Calu3 (cell line): ENCODE results near the gene BSCL2. TPM values are rescaled to one million over a fixed set of nuclear protein-coding genes. Genes with fewer than 3 reads are reported as not detected.
A peak's percentile ranks its signal among the peaks of the same experiment; 100 is the strongest.

Source experiments
- BruUV-seq: library from RNA; stranded (reverse); fragments of 400-500 nt; replicated peaks from 2 replicates; lab custom pipeline; 2021; lab: Mats Ljungman, UMichigan
- CTCF ChIA-PET: fragments of 300-600 bp; sonication (Branson Sonifier 250); formaldehyde crosslinking; loops from one replicate; lab custom pipeline; 2022; ENCODE audit warnings: antibody characterized with exemption; lab: Charles Lee
- DNase-seq: peaks from one replicate; pipeline ENCODE4 v3.0.0; 2022
- H3K27ac Mint-ChIP-seq: one replicate; pipeline ENCODE4 v1.8.0; 2022; ENCODE audit warnings: mixed read lengths; ENCODE audit not compliant: unreplicated experiment
- H3K27me3 Mint-ChIP-seq: one replicate; pipeline ENCODE4 v1.8.0; 2022; ENCODE audit warnings: mixed read lengths; ENCODE audit not compliant: unreplicated experiment
- H3K36me3 Mint-ChIP-seq: one replicate; pipeline ENCODE4 v1.8.0; 2022; ENCODE audit warnings: mild to moderate bottlenecking, moderate library complexity, mixed read lengths; ENCODE audit not compliant: insufficient read depth, unreplicated experiment
- H3K4me1 Mint-ChIP-seq: one replicate; pipeline ENCODE4 v1.8.0; 2022; ENCODE audit warnings: mild to moderate bottlenecking, low read depth, mixed read lengths; ENCODE audit not compliant: unreplicated experiment
- H3K4me3 Mint-ChIP-seq: one replicate; pipeline ENCODE4 v1.8.0; 2022; ENCODE audit warnings: mild to moderate bottlenecking, low read depth, moderate library complexity, mixed read lengths; ENCODE audit not compliant: unreplicated experiment
- H3K9me3 Mint-ChIP-seq: one replicate; pipeline ENCODE4 v1.8.0; 2022; ENCODE audit warnings: low read depth, mixed read lengths; ENCODE audit not compliant: unreplicated experiment
- CTCF ChIP-seq: fragments of 200-600 bp; IDR thresholded peaks from one replicate; pipeline ENCODE4 v1.8.0; 2022; ENCODE audit warnings: antibody characterized with exemption; ENCODE audit not compliant: unreplicated experiment
- intact Hi-C: fragments of 100-400 bp; cut with micrococcal nuclease; formaldehyde crosslinking; loops from one replicate; pipeline ENCODE4 v1.10.0; 2022; ENCODE audit not compliant: unreplicated experiment
- total RNA-seq: library from RNA; stranded (reverse); gene quantifications from 2 replicates; pipeline ENCODE4 v1.2.3, GENCODE V29; 2022

Gene BSCL2
- total RNA-seq, 1 experiment from 2014 or later = 71.5 TPM

- H3K4me1 Mint-ChIP-seq = no peaks in the 10 kb centered on the region
- no peak for TF ChIP-seq CTCF
- BruUV-seq = TSS peak; percentile 31
- H3K36me3 Mint-ChIP-seq = peaks cover 51% of the 10 kb centered on the region
- H3K27ac Mint-ChIP-seq = peak within 1 kb of the TSS; percentile 91
- intact Hi-C loops = loop anchor here (1.0 kb wide), 1 partner anchor 10 kb away; no protein-coding TSS in a partner anchor
- H3K9me3 Mint-ChIP-seq = no peaks in the 10 kb centered on the region
- H3K27me3 Mint-ChIP-seq = no peaks in the 10 kb centered on the region
- peak; percentile 98 for DNase-seq
- CTCF ChIA-PET = interaction anchor here (0.6 to 1.1 kb wide), 6 partner anchors 24 to 392 kb away, joined by 3 to 6 read pairs (median 4); partner anchors contain the start of genes B3GAT3 and TUT1
- peak within 1 kb of the TSS; percentile 93 for H3K4me3 Mint-ChIP-seq
These were observed 61.0 kb downstream of the BSCL2 start, which contains the start of gene GANAB for GRCh38 chr11:62645946-62646824. Gene GANAB (minus strand): TSS chr11:62646613. CDS start chr11:62646599, 14 bp downstream.

DNA sequence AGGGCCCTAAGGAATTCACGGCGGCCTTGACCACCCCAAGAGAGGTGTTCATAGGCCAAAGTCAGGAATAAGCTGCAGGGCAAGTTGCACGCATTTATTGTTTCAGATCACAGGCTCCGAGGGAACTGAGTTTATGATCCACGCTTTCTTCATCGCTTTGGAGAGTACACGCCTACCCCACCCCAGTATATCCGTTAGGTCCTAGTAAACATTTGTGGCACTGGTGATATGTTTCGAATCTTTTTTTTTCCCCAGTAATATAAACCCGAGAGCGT lies 61.6 kb downstream of the BSCL2 start:
- no peak for DNase-seq
- Mint-ChIP-seq H3K4me3 (peak overlapping the region; percentile 93), H3K9me3 (no peaks in the 10 kb centered on the region), H3K27me3 (no peaks in the 10 kb centered on the region), H3K36me3 (peaks cover 55% of the 10 kb centered on the region), H3K27ac (peak overlapping the region; percentile 91), H3K4me1 (no peaks in the 10 kb centered on the region)
- BruUV-seq = no TSS peak
- CTCF ChIA-PET = interaction anchor here (0.9 to 1.1 kb wide), 3 partner anchors 24 to 54 kb away, joined by 3 to 4 read pairs (median 3); partner anchors contain the start of genes B3GAT3 and TUT1
- no peak for TF ChIP-seq CTCF
- intact Hi-C loops = no loop called here

DNA sequence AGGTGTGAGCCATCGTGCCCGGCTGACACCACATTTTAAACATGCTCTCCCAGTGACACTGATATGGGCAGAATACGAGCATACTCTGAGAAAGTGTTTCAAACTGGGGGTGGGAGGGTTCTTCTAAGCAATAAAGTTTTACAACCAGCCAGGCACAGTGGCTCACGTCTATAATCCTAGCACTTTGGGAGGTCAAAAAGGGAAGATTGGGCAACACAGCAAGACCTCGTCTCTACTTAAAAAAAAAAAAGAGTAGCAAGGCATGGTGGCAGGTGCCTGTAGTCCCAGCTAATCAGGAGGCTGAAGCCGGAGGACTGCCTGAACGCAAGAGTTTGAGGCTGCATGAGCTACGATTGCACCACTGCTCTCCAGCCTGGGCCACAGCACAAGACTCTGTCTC lies 63.0 kb downstream of the BSCL2 start:
- Mint-ChIP-seq H3K4me3 (peak overlapping the region; percentile 93), H3K27ac (no peak overlapping the region), H3K4me1 (no peaks in the 10 kb centered on the region), H3K27me3 (no peaks in the 10 kb centered on the region), H3K36me3 (peaks cover 68% of the 10 kb centered on the region), H3K9me3 (no peaks in the 10 kb centered on the region)
- no peak for DNase-seq
- TF ChIP-seq CTCF = no peak
- BruUV-seq = no TSS peak
- CTCF ChIA-PET = no interaction called here
- intact Hi-C loops = no loop called here

Other genes starting within 250 kb of the BSCL2 start
- 246 and 253 TPM in 2 replicates for gene AHNAK, start 160.6 kb downstream of the BSCL2 start, total RNA-seq
- gene EEF1G, start 133.5 kb downstream of the BSCL2 start, total RNA-seq = 970 and 1,189 TPM in 2 replicates
- 21.9 and 26.3 TPM in 2 replicates for gene TUT1, start 115.9 kb downstream of the BSCL2 start, total RNA-seq
- gene MTA2, start 105.6 kb downstream of the BSCL2 start, total RNA-seq = 90.4 and 97.2 TPM in 2 replicates
- 43.3 and 51.4 TPM in 2 replicates for gene EML3, start 94.6 kb downstream of the BSCL2 start, total RNA-seq
- 1.6 and 2.6 TPM in 2 replicates for gene ROM1, start 94.2 kb downstream of the BSCL2 start, total RNA-seq
- 31.5 and 32.7 TPM in 2 replicates for gene B3GAT3, start 85.4 kb downstream of the BSCL2 start, total RNA-seq
- gene GANAB, start 60.8 kb downstream of the BSCL2 start, total RNA-seq = 356 and 377 TPM in 2 replicates
- 21.4 and 26.0 TPM in 2 replicates for gene INTS5, start 54.1 kb downstream of the BSCL2 start, total RNA-seq
- 61.7 and 67.4 TPM in 2 replicates for gene C11orf98, start 42.2 kb downstream of the BSCL2 start, total RNA-seq
- gene CSKMT, start 42.1 kb downstream of the BSCL2 start, total RNA-seq = 17.7 and 23.1 TPM in 2 replicates
- gene UQCC3, start 35.8 kb downstream of the BSCL2 start, total RNA-seq = 10.4 and 11.4 TPM in 2 replicates
- gene LBHD1, start 35.2 kb downstream of the BSCL2 start, total RNA-seq = 16.4 and 21.3 TPM in 2 replicates
- gene UBXN1, start 28.4 kb downstream of the BSCL2 start, total RNA-seq = 91.9 and 98.7 TPM in 2 replicates
- gene LRRN4CL, start 17.9 kb downstream of the BSCL2 start, total RNA-seq = 0.71 and 1.5 TPM in 2 replicates
- not detected in 2 replicates for gene GNG3, start 252 bp upstream of the BSCL2 start, total RNA-seq
- gene HNRNPUL2, start 20.0 kb upstream of the BSCL2 start, total RNA-seq = 52.6 and 52.7 TPM in 2 replicates
- 35.5 and 36.7 TPM in 2 replicates for gene TTC9C, start 21.1 kb upstream of the BSCL2 start, total RNA-seq
- gene ZBTB3, start 46.7 kb upstream of the BSCL2 start, total RNA-seq = 9.7 and 10.6 TPM in 2 replicates
- gene POLR2G, start 54.2 kb upstream of the BSCL2 start, total RNA-seq = 83.4 and 86.9 TPM in 2 replicates
- 26.0 and 28.9 TPM in 2 replicates for gene TAF6L, start 64.0 kb upstream of the BSCL2 start, total RNA-seq
- gene TMEM179B, start 80.0 kb upstream of the BSCL2 start, total RNA-seq = 65.6 and 72.3 TPM in 2 replicates
- gene TMEM223, start 84.6 kb upstream of the BSCL2 start, total RNA-seq = 19.4 and 20.5 TPM in 2 replicates
- 48.0 and 51.6 TPM in 2 replicates for gene NXF1, start 98.0 kb upstream of the BSCL2 start, total RNA-seq
- gene STX5, start 124.6 kb upstream of the BSCL2 start, total RNA-seq = 38.3 and 39.2 TPM in 2 replicates
- gene TEX54, start 125.4 kb upstream of the BSCL2 start, total RNA-seq = not detected in 2 replicates
- gene WDR74, start 132.2 kb upstream of the BSCL2 start, total RNA-seq = 87.7 and 97.4 TPM in 2 replicates
- gene SLC3A2, start 173.5 kb upstream of the BSCL2 start, total RNA-seq = 410 and 444 TPM in 2 replicates
- gene CHRM1, start 213.9 kb upstream of the BSCL2 start, total RNA-seq = not detected in 2 replicates